GM04504 (cell line): Measurements from ENCODE around the gene ACTR6.

Experiments used
- DNase-seq: peaks from one replicate; pipeline ENCODE4 v3.0.0-alpha.2; 2012; ENCODE audit warnings: low read depth

The ACTR6 gene

DNA sequence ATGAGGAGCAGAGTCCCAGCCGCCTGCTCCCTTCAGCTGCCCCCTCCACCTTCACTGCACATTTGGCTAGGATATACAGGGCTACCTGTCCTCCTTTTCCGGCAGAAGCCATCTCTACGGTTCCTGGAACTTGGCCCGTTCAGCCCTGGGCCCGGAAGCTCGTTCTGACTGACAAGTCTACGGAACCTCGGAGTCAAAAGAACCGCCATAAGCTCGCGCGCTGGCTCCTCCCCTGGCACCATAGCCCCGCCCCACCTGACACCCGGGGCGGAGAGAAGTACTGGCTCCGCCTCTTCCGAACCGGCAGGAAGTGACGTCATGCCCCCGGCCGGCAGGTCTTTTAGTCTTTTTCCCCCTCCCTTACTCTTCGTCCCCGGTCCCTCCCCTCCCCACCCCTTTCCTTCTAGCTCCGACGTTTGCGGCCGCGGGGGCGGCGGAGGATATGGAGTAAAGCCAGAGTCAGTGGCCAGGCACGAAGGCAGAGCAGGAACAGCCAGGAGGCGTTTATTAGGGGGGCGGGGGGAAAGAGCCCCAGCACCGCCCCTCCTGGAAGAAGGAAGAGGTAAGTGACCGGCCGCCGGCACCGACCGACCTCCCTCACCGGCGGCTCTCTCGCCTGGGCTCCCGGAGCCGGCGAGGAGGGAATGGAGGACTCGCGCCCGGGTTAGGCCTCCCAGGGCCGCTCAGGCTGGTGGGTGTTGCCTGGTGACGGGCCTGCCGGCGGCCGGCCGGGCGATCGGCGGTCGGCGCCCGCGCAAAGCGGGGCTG is 66.4 kb downstream of the ACTR6 start, which contains the start of the genes DEPDC4 and SCYL2:
TSS of gene DEPDC4 (minus strand) at position 245 of the 768 bp plus-strand sequence. CDS start at position 242, 3 bp downstream.
TSS of gene SCYL2 (plus strand) at position 343 of the 768 bp plus-strand sequence. CDS start 15,794 bp downstream, outside the sequence.
- peak; percentile 96 for DNase-seq

DNA sequence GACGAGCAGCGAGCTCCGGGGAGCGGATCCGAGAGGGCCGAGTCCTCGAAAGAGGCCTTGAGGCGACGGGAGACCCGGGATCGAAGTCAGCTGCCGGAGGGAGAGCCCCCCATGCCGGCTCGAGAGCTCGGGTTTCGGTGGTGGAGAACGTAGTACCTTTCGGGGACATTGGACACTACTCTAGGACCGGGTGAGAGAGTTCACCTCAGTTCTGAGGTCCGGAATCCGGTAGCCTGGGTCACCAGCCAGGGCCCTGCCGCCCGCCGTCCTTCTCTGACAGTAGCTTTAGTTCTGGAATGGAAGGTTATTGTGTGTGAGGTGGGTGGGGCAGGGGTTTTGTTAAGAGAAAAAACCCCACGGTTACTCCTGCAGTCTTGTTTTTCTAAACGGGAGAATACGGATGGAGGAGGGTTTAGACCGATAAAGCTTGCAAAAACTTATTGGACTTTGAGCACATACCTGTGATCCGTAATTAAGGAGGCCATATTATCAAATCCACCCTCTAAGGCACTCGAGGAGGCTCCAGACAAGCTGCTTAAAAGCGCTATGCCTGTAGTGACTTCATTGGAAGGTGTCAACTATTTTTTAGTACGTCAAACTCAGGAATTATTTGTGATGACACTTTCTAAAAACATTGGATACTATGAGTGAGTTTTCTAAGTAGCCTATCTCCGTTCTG is 67.1 kb downstream of the ACTR6 start:
- DNase-seq = no peak

DNA sequence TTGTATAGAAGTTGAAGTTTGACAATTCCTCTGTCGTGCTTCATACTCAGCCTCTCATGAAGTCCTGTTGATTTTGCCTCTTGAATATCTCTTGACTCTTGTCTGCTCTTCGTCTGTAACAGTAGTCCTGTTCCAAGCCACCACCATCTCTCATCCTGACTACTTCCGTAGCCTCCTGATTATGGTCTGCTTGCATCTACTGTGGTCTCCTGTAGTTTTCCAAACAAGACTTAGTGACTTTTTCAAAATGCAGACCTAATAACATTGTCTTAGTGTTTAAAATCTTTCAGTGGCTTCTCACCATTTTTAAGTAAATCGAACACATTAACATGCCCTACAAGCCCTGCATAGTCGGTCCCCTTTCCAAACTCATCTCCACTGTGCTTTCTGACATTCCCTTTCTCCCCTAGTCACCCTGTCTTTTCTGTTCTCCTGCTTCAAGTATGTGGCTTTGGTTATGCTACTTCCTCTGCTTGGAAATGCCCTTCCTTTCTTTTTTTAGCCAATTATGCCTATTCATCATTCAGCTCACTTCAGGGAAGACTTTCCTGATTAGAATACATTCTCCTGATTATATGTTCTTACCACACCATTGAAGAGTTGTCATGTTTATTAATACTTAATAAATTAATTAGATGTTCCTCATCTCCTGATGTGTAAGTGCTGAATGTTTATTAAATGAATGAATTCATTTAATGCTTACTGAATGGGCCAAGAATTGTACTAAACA is 68.4 kb downstream of the ACTR6 start:
- no peak for DNase-seq

DNA sequence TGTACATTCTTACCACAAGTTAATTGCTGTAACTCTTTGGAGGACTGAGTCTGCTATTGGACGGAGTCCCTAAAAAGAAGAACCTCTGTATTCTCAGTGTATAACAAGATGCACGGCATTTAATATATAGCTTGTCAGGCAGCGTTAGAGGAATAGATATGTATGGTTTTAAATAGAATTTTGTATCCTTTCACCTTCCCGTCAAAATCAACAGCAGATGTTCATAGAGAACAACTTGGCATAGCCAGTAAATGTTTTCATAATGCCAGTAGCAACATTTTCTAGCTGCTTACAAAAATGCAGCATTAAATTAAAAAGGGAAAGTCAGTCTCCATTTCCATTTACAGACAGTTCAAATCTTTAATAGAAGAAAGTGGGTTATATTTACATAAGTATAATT is 73.2 kb downstream of the ACTR6 start:
- DNase-seq = no peak
